Stomach (tissue), 19 donors: Measurements from ENCODE around the gene CWC15. TPM values are rescaled to one million over a fixed set of nuclear protein-coding genes. Genes with fewer than 3 reads are reported as not detected.
"Not testable (repeated sequence)": the region's sequence is repeated elsewhere in the genome, so short reads cannot be mapped to it uniquely, and the experiment has no call there.

Experiments
- DNase-seq, 2 donors: peaks; one replicate each; pipeline versions ENCODE4 v3.0.0 to v3.0.0-alpha.2; 2013 to 2019
- H3K27ac ChIP-seq, 5 donors: fragments of 200-600 bp in 4 of 5; sonication (generic) in 4 of 5; one replicate each; pipeline ENCODE4 v1.5.1; 2013 to 2019; ENCODE audit warnings: mild to moderate bottlenecking in 1 of 5, moderate library complexity in 1 of 5
- H3K27me3 ChIP-seq, 3 donors: fragments of 200-600 bp; sonication (generic); one replicate each; pipeline ENCODE4 v1.5.1; 2017 to 2019; ENCODE audit warnings: mixed run types in 1 of 3
- H3K36me3 ChIP-seq, 4 donors: fragments of 200-600 bp; sonication (generic); 1 replicate in 3 of 4; 2 replicates in 1 of 4; pipeline ENCODE4 v1.5.1; 2016 to 2019
- H3K4me1 ChIP-seq, 4 donors: fragments of 200-600 bp; sonication (generic); one replicate each; pipeline ENCODE4 v1.5.1; 2016 to 2019
- H3K4me3 ChIP-seq, 4 donors: fragments of 200-600 bp; sonication (generic) in 3 of 4; one replicate each; pipeline ENCODE4 v1.5.1; 2016 to 2019; ENCODE audit warnings: mild to moderate bottlenecking in 1 of 4
- H3K9me3 ChIP-seq, 4 donors: fragments of 200-600 bp; sonication (generic); one replicate each; pipeline ENCODE4 v1.5.1; 2016 to 2019
- EP300 ChIP-seq: sonication (generic); formaldehyde crosslinking; IDR thresholded peaks from one replicate; pipeline ENCODE4 v1.6.1; 2017; ENCODE audit warnings: antibody characterized with exemption
- POLR2A ChIP-seq, 4 donors: fragments of 450-650 bp; IDR thresholded peaks; one replicate each; pipeline ENCODE4 v1.6.1; 2016; ENCODE audit warnings: antibody characterized with exemption in 4 of 4, control low read depth in 2 of 4, mild to moderate bottlenecking in 1 of 4, moderate library complexity in 1 of 4
- POLR2AphosphoS5 ChIP-seq, 3 donors: sonication (generic); formaldehyde crosslinking; IDR thresholded peaks; one replicate each; pipeline ENCODE4 v1.6.1; 2016; ENCODE audit warnings: antibody characterized with exemption in 3 of 3
- WGBS, 5 donors: extraction: QIAGEN DNeasy Blood & Tissue Kit in 3 of 5; methylation state at CpG; one replicate each; pipeline versions ENCODE4 v1.1.5 to v1.1.7; 2013 to 2018; 5-methylcytosine and 5-hydroxymethylcytosine counted together
- intact Hi-C: fragments of 100-400 bp; cut with DNase I; formaldehyde crosslinking; loops from one replicate; pipeline ENCODE4 v1.15.1; 2023; ENCODE audit warnings: low total_unique reads
- long read RNA-seq, 10 donors: transcript quantifications; one replicate each; lab custom pipeline, GENCODE V29; 2026
- polyA plus RNA-seq, 3 donors: library from polyadenylated mRNA; stranded (reverse); fragments of 200-250 nt; gene quantifications; one replicate each; pipeline ENCODE4 v1.2.3, GENCODE V29; 2013
- total RNA-seq, 5 donors: library from RNA; depleted of rRNA; stranded (reverse); fragments of >200 nt; gene quantifications; one replicate each; pipeline versions ENCODE4 v1.1.0 to v1.2.3, GENCODE V29; 2014 to 2016
- TF ChIP-seq, protein P1 (sequence below), 7 experiments: fragments of 450-650 bp in 4 of 7; fragments of 200-600 bp in 3 of 7; sonication (generic) in 3 of 7; IDR thresholded peaks; one replicate each; pipeline ENCODE4 v1.5.1; 2016 to 2019; ENCODE audit warnings: antibody characterized with exemption in 7 of 7, control low read depth in 2 of 7, mild to moderate bottlenecking in 1 of 7
- donor health status: healthy with polysubstance abuse.
- donor health status: Bipolar disorder and iron deficiency.
- donor health status: healthy.

Gene CWC15
- total RNA-seq (10 to 100 TPM in 4 of 5 donors, 1 to 10 TPM in 1; 8.2 to 47.2 (median 37.5) TPM), polyA plus RNA-seq (10 to 100 TPM; 53.9 to 88.9 (median 56.7) TPM)
- long read RNA-seq, donor 1, transcript CWC15-201 (7 exons, 1,576 nt): major isoform, 19 of 21 reads
- long read RNA-seq, donor 1, partial matches to known transcripts: 0 of 21 reads
- long read RNA-seq, donor 1, other reads (novel, unspliced or antisense): 0 of 21 reads
- long read RNA-seq, donor 2, transcript CWC15-201 (7 exons, 1,576 nt): major isoform, 22 of 36 reads
- long read RNA-seq, donor 2, partial matches to known transcripts: 7 of 36 reads
- long read RNA-seq, donor 2, other reads (novel, unspliced or antisense): 0 of 36 reads
- long read RNA-seq, donor 3, transcript CWC15-201 (7 exons, 1,576 nt): major isoform, 8 of 22 reads
- long read RNA-seq, donor 3, partial matches to known transcripts: 11 of 22 reads
- long read RNA-seq, donor 3, other reads (novel, unspliced or antisense): 0 of 22 reads
- long read RNA-seq, donor 4, partial matches to known transcripts: 0 of 1 reads
- long read RNA-seq, donor 4, other reads (novel, unspliced or antisense): 0 of 1 reads
- long read RNA-seq, donor 5, transcript CWC15-202 (4 exons, 905 nt): minor isoform, 5 of 32 reads
- long read RNA-seq, donor 5, transcript CWC15-201 (7 exons, 1,576 nt): major isoform, 16 of 32 reads
- long read RNA-seq, donor 5, partial matches to known transcripts: 11 of 32 reads
- long read RNA-seq, donor 5, other reads (novel, unspliced or antisense): 0 of 32 reads
- long read RNA-seq, donor 6, transcript CWC15-201 (7 exons, 1,576 nt): major isoform, 46 of 83 reads
- long read RNA-seq, donor 6, transcript CWC15-205 (3 exons, 559 nt): minor isoform, 9 of 83 reads
- long read RNA-seq, donor 6, partial matches to known transcripts: 24 of 83 reads
- long read RNA-seq, donor 6, other reads (novel, unspliced or antisense): 0 of 83 reads
- long read RNA-seq, donor 7, transcript CWC15-201 (7 exons, 1,576 nt): major isoform, 24 of 50 reads
- long read RNA-seq, donor 7, partial matches to known transcripts: 18 of 50 reads
- long read RNA-seq, donor 7, other reads (novel, unspliced or antisense): 0 of 50 reads
- long read RNA-seq, donor 8, transcript CWC15-201 (7 exons, 1,576 nt): major isoform, 15 of 21 reads
- long read RNA-seq, donor 8, partial matches to known transcripts: 0 of 21 reads
- long read RNA-seq, donor 8, other reads (novel, unspliced or antisense): 0 of 21 reads
- long read RNA-seq, donor 9, transcript CWC15-202 (4 exons, 905 nt): minor isoform, 6 of 44 reads
- long read RNA-seq, donor 9, transcript CWC15-201 (7 exons, 1,576 nt): major isoform, 13 of 44 reads
- long read RNA-seq, donor 9, partial matches to known transcripts: 21 of 44 reads
- long read RNA-seq, donor 9, other reads (novel, unspliced or antisense): 0 of 44 reads
- long read RNA-seq, donor 10, transcript CWC15-201 (7 exons, 1,576 nt): major isoform, 13 of 18 reads
- long read RNA-seq, donor 10, partial matches to known transcripts: 0 of 18 reads
- long read RNA-seq, donor 10, other reads (novel, unspliced or antisense): 0 of 18 reads

DNA sequence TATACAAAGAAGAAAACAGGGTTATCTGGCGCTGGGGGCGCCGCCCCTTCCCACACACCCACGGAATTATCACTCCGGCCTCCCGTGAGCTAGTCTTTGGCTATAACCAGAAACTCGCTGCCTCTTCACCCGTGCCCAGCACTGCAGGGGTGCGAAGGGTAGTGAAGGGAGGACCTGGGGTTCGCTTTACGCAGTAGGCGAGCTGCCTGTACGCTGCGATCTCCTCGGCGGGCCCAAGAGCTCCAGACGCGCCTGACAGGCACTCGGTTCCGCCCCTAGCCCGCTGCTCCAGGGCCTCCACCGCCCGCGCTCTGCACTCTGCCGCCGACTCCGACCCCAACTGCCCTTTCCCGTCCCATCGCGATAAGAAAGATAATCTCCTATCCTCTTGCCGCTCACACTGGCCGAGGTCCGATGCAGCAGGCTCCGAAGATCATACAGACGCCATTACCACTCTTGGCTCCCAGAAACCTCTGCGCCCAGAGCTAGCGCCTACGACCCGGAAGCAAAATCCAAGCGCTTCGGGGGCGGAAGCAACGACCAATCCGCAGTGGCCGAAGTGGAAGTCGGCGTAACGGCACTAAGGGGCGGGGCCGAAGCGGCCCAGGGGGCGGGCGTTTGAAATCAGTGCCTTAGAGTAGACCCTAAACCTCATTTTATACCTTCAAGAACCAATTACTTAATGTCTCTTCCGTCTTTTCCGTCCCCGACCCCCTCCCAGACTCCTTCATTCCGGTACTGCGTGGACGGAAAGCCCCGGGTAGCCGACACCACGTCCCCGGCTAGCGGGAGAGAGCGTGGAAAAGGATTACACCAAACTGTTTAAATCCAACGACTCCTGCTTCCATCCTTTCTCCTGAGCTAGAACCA, at the start of gene CWC15, which contains the start of gene KDM4D:
TSS of gene CWC15 (minus strand) at position 458 of the 870 bp plus-strand sequence. CDS start 1,371 bp downstream, outside the sequence.
TSS of gene KDM4D (plus strand) at position 611 of the 870 bp plus-strand sequence. CDS start 23,664 bp downstream, outside the sequence.
- intact Hi-C loops: no loop called here

DNA sequence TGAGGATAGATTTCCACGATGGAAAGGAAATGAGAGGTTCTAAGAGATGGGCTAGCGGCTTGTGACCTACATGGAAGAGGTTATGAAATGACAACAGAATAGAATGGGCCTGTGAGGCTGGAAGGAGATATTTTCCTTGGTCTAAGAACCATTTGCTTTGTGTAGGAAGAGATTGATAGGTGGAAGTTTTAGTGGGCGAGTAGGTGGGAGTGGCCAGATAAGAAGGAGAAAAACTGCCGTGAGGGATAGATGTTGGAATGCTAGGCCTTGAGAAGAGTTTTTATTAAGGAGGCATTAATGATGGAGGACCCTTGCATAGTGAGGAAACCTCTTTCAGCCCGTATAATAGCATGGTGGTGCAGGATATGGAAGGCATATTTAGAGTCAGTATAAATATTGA, 48.1 kb upstream of the CWC15 start:
- 77 to 80% (median 78%) methylated on average over 5 of the region's 5 CpGs for WGBS, 5 donors
- H3K27ac ChIP-seq, intact Hi-C loops, DNase-seq, H3K27me3 ChIP-seq, H3K4me3 ChIP-seq, H3K9me3 ChIP-seq, H3K4me1 ChIP-seq, H3K36me3 ChIP-seq: not testable (repeated sequence)

More for the DNA sequence above, at the start of gene CWC15, which contains the start of gene KDM4D:
- Histone ChIP-seq H3K4me1 (peaks cover 13 to 41% (median 25%) of the 10 kb centered on the region in 4 donors), H3K27me3 (no peaks in the 10 kb centered on the region), H3K9me3 (no peaks in the 10 kb centered on the region), H3K27ac (peak within 1 kb of the TSS; percentile 81 to 90 (median 82)), H3K4me3 (peak within 1 kb of the TSS; percentile 72 to 98 (median 90)), H3K36me3 (peaks cover 26 to 38% (median 37%) of the 10 kb centered on the region in 4 donors)
- peak; percentile 95 to 99 for DNase-seq
- 0 to 1% (median 0%) methylated on average over 65 to 66 of the region's 66 CpGs for WGBS, 5 donors
- TF ChIP-seq POLR2A (IDR thresholded peaks at IDR 0.05) (no peak), POLR2AphosphoS5 (IDR thresholded peaks at IDR 0.05) (peak; percentile 80 to 92 (median 90))
- TF ChIP-seq, protein P1, sequence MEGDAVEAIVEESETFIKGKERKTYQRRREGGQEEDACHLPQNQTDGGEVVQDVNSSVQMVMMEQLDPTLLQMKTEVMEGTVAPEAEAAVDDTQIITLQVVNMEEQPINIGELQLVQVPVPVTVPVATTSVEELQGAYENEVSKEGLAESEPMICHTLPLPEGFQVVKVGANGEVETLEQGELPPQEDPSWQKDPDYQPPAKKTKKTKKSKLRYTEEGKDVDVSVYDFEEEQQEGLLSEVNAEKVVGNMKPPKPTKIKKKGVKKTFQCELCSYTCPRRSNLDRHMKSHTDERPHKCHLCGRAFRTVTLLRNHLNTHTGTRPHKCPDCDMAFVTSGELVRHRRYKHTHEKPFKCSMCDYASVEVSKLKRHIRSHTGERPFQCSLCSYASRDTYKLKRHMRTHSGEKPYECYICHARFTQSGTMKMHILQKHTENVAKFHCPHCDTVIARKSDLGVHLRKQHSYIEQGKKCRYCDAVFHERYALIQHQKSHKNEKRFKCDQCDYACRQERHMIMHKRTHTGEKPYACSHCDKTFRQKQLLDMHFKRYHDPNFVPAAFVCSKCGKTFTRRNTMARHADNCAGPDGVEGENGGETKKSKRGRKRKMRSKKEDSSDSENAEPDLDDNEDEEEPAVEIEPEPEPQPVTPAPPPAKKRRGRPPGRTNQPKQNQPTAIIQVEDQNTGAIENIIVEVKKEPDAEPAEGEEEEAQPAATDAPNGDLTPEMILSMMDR (IDR thresholded peaks at IDR 0.05): no peak

DNA sequence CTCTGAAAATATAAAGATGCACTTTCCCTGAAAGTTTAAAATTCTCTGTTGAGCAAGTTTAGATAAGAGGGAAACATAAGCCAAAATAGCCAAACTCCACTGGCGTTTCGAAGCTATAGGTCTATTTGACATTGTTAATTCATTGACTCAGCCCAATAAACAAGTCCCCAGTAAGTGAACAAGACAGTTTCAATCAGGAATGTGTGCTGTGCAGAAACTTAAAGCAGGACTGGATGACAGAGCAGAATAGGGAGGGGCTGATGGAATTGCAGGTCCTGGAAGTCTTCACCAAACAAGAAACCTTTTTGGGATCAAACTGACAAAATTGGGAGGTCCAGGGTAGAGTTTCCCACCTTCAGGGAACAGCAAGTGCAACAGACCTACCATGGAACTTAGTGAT, 42.8 kb upstream of the CWC15 start:
- Histone ChIP-seq H3K4me1 (no peaks in the 10 kb centered on the region), H3K4me3 (no peak overlapping the region), H3K27ac (no peak overlapping the region), H3K9me3 (no peaks in the 10 kb centered on the region), H3K36me3 (no peaks in the 10 kb centered on the region), H3K27me3 (peaks cover 0 to 9% (median 0%) of the 10 kb centered on the region in 3 donors)
- DNase-seq: no peak
- intact Hi-C loops: no loop called here
- TF ChIP-seq POLR2A (IDR thresholded peaks at IDR 0.05): no peak
- TF ChIP-seq, protein P1 (IDR thresholded peaks at IDR 0.05): no peak
- TF ChIP-seq EP300: no peak
- TF ChIP-seq POLR2AphosphoS5 (IDR thresholded peaks at IDR 0.05): no peak
- 27 to 59% (median 32%) methylated on average over 2 of the region's 2 CpGs for WGBS, 5 donors
